ENCODE data around the gene TTK.

GRCh38 chr6:79954849-79955248 lies 49.6 kb upstream of the TTK start:
- TF ChIP-seq JUNB (IDR thresholded peaks at IDR 0.05; ENCODE audit: unreplicated experiment) (no peak), CTCF (conservative IDR thresholded peaks at IDR 0.05; ENCODE audit: low read depth in 2 of 2) (no peak), ETS1 (IDR thresholded peaks at IDR 0.05) (no peak), EZH2phosphoT487 (IDR thresholded peaks at IDR 0.05; ENCODE audit: unreplicated experiment) (no peak), POLR2AphosphoS5 (IDR thresholded peaks at IDR 0.05; ENCODE audit: low read depth) (no peak), EZH2 (IDR thresholded peaks at IDR 0.05; ENCODE audit: low read depth, unreplicated experiment) (no peak), CREB1 (CRISPR knock-in tag; IDR thresholded peaks at IDR 0.05; ENCODE audit: low read depth) (no peak), NANOG (IDR thresholded peaks at IDR 0.05; ENCODE audit: borderline replicate concordance) (no peak), ZNF331 (CRISPR knock-in tag; IDR thresholded peaks at IDR 0.05; ENCODE audit: low read depth) (no peak), STAT1 (IDR thresholded peaks at IDR 0.05; ENCODE audit: unreplicated experiment) (no peak), ZNF114 (CRISPR knock-in tag; IDR thresholded peaks at IDR 0.05) (no peak)
- TF ChIP-seq, protein P1, sequence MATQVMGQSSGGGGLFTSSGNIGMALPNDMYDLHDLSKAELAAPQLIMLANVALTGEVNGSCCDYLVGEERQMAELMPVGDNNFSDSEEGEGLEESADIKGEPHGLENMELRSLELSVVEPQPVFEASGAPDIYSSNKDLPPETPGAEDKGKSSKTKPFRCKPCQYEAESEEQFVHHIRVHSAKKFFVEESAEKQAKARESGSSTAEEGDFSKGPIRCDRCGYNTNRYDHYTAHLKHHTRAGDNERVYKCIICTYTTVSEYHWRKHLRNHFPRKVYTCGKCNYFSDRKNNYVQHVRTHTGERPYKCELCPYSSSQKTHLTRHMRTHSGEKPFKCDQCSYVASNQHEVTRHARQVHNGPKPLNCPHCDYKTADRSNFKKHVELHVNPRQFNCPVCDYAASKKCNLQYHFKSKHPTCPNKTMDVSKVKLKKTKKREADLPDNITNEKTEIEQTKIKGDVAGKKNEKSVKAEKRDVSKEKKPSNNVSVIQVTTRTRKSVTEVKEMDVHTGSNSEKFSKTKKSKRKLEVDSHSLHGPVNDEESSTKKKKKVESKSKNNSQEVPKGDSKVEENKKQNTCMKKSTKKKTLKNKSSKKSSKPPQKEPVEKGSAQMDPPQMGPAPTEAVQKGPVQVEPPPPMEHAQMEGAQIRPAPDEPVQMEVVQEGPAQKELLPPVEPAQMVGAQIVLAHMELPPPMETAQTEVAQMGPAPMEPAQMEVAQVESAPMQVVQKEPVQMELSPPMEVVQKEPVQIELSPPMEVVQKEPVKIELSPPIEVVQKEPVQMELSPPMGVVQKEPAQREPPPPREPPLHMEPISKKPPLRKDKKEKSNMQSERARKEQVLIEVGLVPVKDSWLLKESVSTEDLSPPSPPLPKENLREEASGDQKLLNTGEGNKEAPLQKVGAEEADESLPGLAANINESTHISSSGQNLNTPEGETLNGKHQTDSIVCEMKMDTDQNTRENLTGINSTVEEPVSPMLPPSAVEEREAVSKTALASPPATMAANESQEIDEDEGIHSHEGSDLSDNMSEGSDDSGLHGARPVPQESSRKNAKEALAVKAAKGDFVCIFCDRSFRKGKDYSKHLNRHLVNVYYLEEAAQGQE (IDR thresholded peaks at IDR 0.05; ENCODE audit: unreplicated experiment) = no peak
- TF ChIP-seq, protein P2, sequence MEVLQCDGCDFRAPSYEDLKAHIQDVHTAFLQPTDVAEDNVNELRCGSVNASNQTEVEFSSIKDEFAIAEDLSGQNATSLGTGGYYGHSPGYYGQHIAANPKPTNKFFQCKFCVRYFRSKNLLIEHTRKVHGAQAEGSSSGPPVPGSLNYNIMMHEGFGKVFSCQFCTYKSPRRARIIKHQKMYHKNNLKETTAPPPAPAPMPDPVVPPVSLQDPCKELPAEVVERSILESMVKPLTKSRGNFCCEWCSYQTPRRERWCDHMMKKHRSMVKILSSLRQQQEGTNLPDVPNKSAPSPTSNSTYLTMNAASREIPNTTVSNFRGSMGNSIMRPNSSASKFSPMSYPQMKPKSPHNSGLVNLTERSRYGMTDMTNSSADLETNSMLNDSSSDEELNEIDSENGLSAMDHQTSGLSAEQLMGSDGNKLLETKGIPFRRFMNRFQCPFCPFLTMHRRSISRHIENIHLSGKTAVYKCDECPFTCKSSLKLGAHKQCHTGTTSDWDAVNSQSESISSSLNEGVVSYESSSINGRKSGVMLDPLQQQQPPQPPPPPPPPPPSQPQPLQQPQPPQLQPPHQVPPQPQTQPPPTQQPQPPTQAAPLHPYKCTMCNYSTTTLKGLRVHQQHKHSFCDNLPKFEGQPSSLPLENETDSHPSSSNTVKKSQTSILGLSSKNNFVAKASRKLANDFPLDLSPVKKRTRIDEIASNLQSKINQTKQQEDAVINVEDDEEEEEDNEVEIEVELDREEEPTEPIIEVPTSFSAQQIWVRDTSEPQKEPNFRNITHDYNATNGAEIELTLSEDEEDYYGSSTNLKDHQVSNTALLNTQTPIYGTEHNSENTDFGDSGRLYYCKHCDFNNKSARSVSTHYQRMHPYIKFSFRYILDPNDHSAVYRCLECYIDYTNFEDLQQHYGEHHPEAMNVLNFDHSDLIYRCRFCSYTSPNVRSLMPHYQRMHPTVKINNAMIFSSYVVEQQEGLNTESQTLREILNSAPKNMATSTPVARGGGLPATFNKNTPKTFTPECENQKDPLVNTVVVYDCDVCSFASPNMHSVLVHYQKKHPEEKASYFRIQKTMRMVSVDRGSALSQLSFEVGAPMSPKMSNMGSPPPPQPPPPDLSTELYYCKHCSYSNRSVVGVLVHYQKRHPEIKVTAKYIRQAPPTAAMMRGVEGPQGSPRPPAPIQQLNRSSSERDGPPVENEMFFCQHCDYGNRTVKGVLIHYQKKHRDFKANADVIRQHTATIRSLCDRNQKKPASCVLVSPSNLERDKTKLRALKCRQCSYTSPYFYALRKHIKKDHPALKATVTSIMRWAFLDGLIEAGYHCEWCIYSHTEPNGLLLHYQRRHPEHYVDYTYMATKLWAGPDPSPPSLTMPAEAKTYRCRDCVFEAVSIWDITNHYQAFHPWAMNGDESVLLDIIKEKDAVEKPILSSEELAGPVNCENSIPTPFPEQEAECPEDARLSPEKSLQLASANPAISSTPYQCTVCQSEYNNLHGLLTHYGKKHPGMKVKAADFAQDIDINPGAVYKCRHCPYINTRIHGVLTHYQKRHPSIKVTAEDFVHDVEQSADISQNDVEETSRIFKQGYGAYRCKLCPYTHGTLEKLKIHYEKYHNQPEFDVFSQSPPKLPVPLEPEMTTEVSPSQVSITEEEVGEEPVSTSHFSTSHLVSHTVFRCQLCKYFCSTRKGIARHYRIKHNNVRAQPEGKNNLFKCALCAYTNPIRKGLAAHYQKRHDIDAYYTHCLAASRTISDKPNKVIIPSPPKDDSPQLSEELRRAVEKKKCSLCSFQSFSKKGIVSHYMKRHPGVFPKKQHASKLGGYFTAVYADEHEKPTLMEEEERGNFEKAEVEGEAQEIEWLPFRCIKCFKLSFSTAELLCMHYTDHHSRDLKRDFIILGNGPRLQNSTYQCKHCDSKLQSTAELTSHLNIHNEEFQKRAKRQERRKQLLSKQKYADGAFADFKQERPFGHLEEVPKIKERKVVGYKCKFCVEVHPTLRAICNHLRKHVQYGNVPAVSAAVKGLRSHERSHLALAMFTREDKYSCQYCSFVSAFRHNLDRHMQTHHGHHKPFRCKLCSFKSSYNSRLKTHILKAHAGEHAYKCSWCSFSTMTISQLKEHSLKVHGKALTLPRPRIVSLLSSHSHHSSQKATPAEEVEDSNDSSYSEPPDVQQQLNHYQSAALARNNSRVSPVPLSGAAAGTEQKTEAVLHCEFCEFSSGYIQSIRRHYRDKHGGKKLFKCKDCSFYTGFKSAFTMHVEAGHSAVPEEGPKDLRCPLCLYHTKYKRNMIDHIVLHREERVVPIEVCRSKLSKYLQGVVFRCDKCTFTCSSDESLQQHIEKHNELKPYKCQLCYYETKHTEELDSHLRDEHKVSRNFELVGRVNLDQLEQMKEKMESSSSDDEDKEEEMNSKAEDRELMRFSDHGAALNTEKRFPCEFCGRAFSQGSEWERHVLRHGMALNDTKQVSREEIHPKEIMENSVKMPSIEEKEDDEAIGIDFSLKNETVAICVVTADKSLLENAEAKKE (CRISPR knock-in tag; IDR thresholded peaks at IDR 0.05) = no peak
